Motor neuron (in vitro differentiated cells): ENCODE data around the gene IQCF6. TPM values are rescaled to one million over a fixed set of nuclear protein-coding genes. Genes with fewer than 3 reads are reported as not detected.
"Not testable (repeated sequence)": the region's sequence is repeated elsewhere in the genome, so short reads cannot be mapped to it uniquely, and the experiment has no call there.

Experiments used
- ATAC-seq, 8 experiments: fragments of 200-7000 bp; cut with Tn5 transposase; replicated peaks in 6 of 8; 2 replicates each; pipeline ENCODE4 v1.8.0; 2021; ENCODE audit warnings: mild to moderate bottlenecking in 8 of 8, moderate library complexity in 8 of 8
- H3K27ac ChIP-seq, 2 donors: fragments of 250-450 bp; sonication (Bioruptor Pico); 2 replicates each; pipeline ENCODE4 v1.9.0; 2021; ENCODE audit warnings: antibody characterized with exemption in 2 of 2, mild to moderate bottlenecking in 2 of 2, moderate library complexity in 1 of 2
- H3K4me1 ChIP-seq, 2 donors: fragments of 250-450 bp; sonication (Bioruptor Pico); replicated peaks in 1 of 2; 2 replicates each; pipeline ENCODE4 v1.6.1; 2021; ENCODE audit warnings: antibody characterized with exemption in 2 of 2, mild to moderate bottlenecking in 2 of 2, moderate library complexity in 1 of 2
- H3K4me3 ChIP-seq, 5 donors: fragments of 250-450 bp; sonication (Bioruptor Pico); 2 replicates each; pipeline ENCODE4 v1.9.0; 2021; ENCODE audit warnings: antibody characterized with exemption in 5 of 5, mild to moderate bottlenecking in 5 of 5, moderate library complexity in 4 of 5
- WGBS, 10 experiments: fragments of 450-650 bp; shearing (Covaris generic); methylation state at CpG; one replicate each; pipeline ENCODE4 v1.0.0; 2022; 5-methylcytosine and 5-hydroxymethylcytosine counted together
- in situ Hi-C, 9 experiments: fragments of 400-800 bp; cut with MboI; loops; one replicate each; pipeline ENCODE4 v1.15.0; 2021; ENCODE audit warnings: low sequenced_read_pairs in 9 of 9, low pct_unique_long_range_greater_than_20kb in 2 of 9; ENCODE audit not compliant: unreplicated experiment in 9 of 9
- total RNA-seq, 8 experiments: library from RNA; unstranded; fragments of 300-600 nt; gene quantifications; 2 replicates each; pipeline versions ENCODE4 v1.2.3 to v1.2.4, GENCODE V29; 2022

Gene IQCF6
- total RNA-seq, 8 experiments from 2014 or later, result not detected

- H3K27ac ChIP-seq, H3K4me3 ChIP-seq, H3K4me1 ChIP-seq, in situ Hi-C loops, ATAC-seq: not testable (repeated sequence)
- 13 to 97% (median 78%) methylated on average over 3 to 7 of the region's 13 CpGs; no CpG with 5 or more reads in 1 of the 10 experiments for WGBS, 10 experiments
Measured at GRCh38 chr3:51753763-51754750, 25.0 kb downstream of the IQCF6 start.

DNA sequence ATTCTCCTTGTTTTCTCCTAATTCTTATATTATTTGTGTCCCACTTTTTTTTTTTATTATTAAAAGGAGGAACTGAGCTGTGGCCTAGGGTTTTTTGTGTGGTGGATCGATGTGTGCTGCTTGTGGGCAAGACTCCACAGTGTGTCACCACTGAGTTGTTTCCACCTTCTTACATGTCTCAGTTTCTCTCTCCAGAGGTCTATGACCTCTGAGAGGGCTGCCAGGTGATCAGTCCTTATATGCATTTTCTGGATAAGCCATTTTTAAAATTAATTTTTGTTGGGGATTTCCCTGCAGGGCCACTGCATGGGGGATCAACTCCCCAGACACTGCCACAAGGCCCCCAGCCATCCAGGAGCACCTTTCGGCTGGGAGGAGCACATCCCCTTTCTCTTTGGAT is 27.8 kb downstream of the IQCF6 start:
- WGBS, 10 experiments, result 8 to 100% (median 58%) methylated on average over 1 to 2 of the region's 2 CpGs; no CpG with 5 or more reads in 2 of the 10 experiments
- in situ Hi-C loops, result no loop called here

DNA sequence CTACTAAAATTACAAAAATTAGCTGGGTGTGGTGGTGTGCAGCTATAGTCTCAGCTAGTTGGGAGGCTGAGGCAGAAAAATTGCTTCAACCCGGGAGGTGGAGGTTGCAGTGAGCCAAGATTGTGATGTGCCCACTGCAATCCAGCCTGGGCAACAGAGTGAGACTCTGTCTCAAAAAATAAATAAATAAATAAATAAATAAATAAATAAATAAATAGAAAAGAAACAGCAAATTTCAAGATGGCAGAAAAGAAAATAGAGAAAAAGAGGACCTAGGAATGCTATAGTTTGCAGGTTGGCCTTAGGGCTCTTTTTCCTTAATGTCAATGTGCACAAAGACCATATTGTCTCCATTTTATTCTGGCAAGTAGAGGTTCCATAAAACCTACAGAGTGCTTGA is 28.2 kb downstream of the IQCF6 start:
- in situ Hi-C loops, result no loop called here
- H3K27ac ChIP-seq, result no peak overlapping the region
- ATAC-seq, result no peak
- H3K4me3 ChIP-seq, result no peak overlapping the region
- WGBS, 10 experiments, result 0 to 100% (median 87%) methylated on average over 1 of the region's 1 CpG; no CpG with 5 or more reads in 2 of the 10 experiments
- H3K4me1 ChIP-seq, result no peaks in the 10 kb centered on the region

More for the DNA sequence above, 27.8 kb downstream of the IQCF6 start:
- no peaks in the 10 kb centered on the region for H3K4me1 ChIP-seq
- ATAC-seq, result no peak
- H3K27ac ChIP-seq, result no peak overlapping the region
- no peak overlapping the region for H3K4me3 ChIP-seq

GRCh38 chr3:51748327-51748726 is 30.7 kb downstream of the IQCF6 start:
- in situ Hi-C loops, result no loop called here
- 0 to 33% (median 0%) methylated on average over 1 of the region's 1 CpG; no CpG with 5 or more reads in 1 of the 10 experiments for WGBS, 10 experiments
- Histone ChIP-seq H3K4me1 (peaks cover 0 to 7% of the 10 kb centered on the region in 2 donors), H3K4me3 (no peak overlapping the region), H3K27ac (no peak overlapping the region)
- ATAC-seq, result no peak

DNA sequence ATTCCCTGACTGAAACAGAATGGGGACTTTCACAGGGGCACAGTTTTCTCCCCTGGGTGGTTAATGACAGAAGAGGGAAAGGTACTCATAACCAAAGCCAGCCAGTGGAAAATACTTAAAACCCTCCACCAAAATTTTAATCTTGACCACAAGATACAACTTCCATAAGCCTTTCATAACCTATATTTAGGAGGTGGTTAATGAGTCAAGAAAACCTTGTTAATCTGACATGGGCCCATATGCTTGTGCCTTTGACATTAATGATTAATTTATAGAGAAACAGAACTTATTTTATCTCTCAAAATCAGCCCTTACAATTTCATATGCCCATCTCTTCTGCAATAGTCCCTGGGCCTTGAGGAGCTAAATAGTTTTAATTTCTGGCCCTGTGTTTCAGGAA is 31.2 kb downstream of the IQCF6 start:
- ATAC-seq, result no peak
- Histone ChIP-seq H3K4me3 (no peak overlapping the region), H3K27ac (no peak overlapping the region), H3K4me1 (peaks cover 0 to 7% of the 10 kb centered on the region in 2 donors)
- in situ Hi-C loops, result no loop called here

DNA sequence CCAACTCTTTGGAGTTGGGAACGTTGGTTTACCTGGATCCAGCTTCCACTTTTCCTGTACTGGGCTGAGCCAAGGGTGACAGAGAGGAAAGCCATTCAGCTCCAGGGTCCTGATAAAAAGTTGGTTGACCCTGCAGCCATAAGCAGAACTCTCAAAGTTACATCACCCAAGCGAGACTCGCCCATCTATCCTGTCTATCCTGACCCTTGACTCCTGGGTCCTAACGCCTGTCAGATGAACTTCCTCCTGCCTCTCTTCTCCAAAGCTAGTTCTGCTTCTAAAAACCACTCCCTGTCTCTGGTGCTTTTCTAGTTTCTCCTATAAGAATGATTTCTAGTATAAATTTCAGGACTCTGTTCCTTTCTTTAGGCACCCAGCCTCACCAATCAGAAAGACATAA is 36.1 kb downstream of the IQCF6 start:
- 60% methylated on average over 1 to 4 of the region's 4 CpGs; no CpG with 5 or more reads in 8 of the 10 experiments for WGBS, 10 experiments
- ATAC-seq, H3K4me1 ChIP-seq, H3K27ac ChIP-seq, in situ Hi-C loops, H3K4me3 ChIP-seq: not testable (repeated sequence)

GRCh38 chr3:51742320-51742719 is 36.7 kb downstream of the IQCF6 start:
- H3K4me3 ChIP-seq, H3K4me1 ChIP-seq, H3K27ac ChIP-seq, ATAC-seq, in situ Hi-C loops: not testable (repeated sequence)
- 0 to 86% (median 64%) methylated on average over 2 of the region's 3 CpGs; no CpG with 5 or more reads in 6 of the 10 experiments for WGBS, 10 experiments

DNA sequence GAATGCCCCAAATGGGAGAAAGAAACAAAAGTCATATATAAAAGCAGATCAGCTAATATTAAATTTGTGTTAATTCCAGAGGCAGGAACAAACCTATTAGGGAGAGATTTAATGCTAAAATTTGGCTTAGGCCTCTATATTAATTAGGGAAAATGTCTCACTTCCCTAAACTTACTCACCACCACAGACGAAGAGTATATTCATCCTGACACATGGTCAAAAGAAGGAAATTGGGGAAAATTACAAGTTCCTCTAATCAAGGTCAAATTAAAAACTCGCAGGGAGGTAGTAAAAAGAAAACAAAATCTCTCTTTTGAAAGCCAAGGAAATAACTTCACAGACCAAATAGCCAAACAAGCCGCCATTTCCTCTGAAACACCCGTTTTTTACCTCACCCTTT is 39.9 kb downstream of the IQCF6 start:
- in situ Hi-C loops, result no loop called here
- Histone ChIP-seq H3K4me3 (no peak overlapping the region), H3K27ac (no peak overlapping the region), H3K4me1 (peaks cover 0 to under 1% of the 10 kb centered on the region in 2 donors)
- 0 to 80% (median 50%) methylated on average over 1 to 4 of the region's 4 CpGs; no CpG with 5 or more reads in 1 of the 10 experiments for WGBS, 10 experiments
- no peak for ATAC-seq

DNA sequence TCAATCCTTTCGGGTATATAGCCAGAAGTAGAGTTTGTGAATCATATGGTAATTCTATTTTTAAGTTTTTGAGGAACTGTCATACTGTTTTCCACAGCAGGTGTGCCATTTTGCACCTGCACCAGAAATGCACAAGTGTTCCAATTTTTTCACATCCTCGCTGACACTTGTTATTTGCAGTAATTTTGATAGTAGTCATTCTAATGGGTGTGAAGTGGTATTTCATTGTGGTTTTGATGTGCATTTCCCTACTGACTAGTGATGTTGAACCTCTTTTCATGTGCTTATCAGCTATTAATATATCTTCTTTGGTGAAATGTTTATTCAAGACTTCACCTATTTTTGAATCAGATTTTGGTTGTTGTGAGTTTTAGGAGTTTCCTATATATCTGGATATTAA is 43.1 kb downstream of the IQCF6 start:
- WGBS, 10 experiments, result 0 to 100% (median 79%) methylated on average over 1 to 2 of the region's 2 CpGs; no CpG with 5 or more reads in 4 of the 10 experiments
- Histone ChIP-seq H3K4me1 (no peaks in the 10 kb centered on the region), H3K27ac (no peak overlapping the region), H3K4me3 (no peak overlapping the region)
- ATAC-seq, result no peak
- in situ Hi-C loops, result no loop called here

GRCh38 chr3:51735039-51735438 is 44.0 kb downstream of the IQCF6 start:
- H3K4me1 ChIP-seq, result no peaks in the 10 kb centered on the region
- no peak for ATAC-seq
- H3K4me3 ChIP-seq, result no peak overlapping the region
- WGBS, 10 experiments, result 0 to 100% (median 70%) methylated on average over 1 to 3 of the region's 3 CpGs; no CpG with 5 or more reads in 1 of the 10 experiments
- H3K27ac ChIP-seq, result no peak overlapping the region
- in situ Hi-C loops, result no loop called here

GRCh38 chr3:51734572-51734907 is 44.5 kb downstream of the IQCF6 start:
- Histone ChIP-seq H3K4me3 (no peak overlapping the region), H3K4me1 (no peaks in the 10 kb centered on the region), H3K27ac (no peak overlapping the region)
- in situ Hi-C loops, result no loop called here
- 0 to 80% (median 22%) methylated on average over 1 to 3 of the region's 3 CpGs; no CpG with 5 or more reads in 1 of the 10 experiments for WGBS, 10 experiments
- no peak for ATAC-seq

GRCh38 chr3:51733859-51734571 is 45.0 kb downstream of the IQCF6 start:
- 45 to 100% (median 88%) methylated on average over 2 to 4 of the region's 4 CpGs; no CpG with 5 or more reads in 2 of the 10 experiments for WGBS, 10 experiments
- Histone ChIP-seq H3K4me3 (no peak overlapping the region), H3K4me1 (no peaks in the 10 kb centered on the region), H3K27ac (no peak overlapping the region)
- no peak for ATAC-seq
- in situ Hi-C loops, result no loop called here

GRCh38 chr3:51729042-51729633 is 49.9 kb downstream of the IQCF6 start:
- Histone ChIP-seq H3K27ac (no peak overlapping the region), H3K4me3 (no peak overlapping the region), H3K4me1 (no peaks in the 10 kb centered on the region)
- in situ Hi-C loops, result no loop called here
- ATAC-seq, result no peak
